ENCODE results near the gene CBLC. TPM values are rescaled to one million over a fixed set of nuclear protein-coding genes. Genes with fewer than 3 reads are reported as not detected.

The CBLC gene
- total RNA-seq, 1 experiment from 2014 or later, result not detected

GRCh38 chr19:44785271-44785670 lies 7.6 kb downstream of the CBLC start:
- DNase-seq (ENCODE audit: low read depth), result no peak
- in situ Hi-C loops (cut with HindIII; ENCODE audit: low pct_unique_long_range_greater_than_20kb, low sequenced_read_pairs), result no loop called here

- no peak for DNase-seq (ENCODE audit: low read depth)
- in situ Hi-C loops (cut with HindIII; ENCODE audit: low pct_unique_long_range_greater_than_20kb, low sequenced_read_pairs), result no loop called here
These were observed 8.3 kb downstream of the CBLC start for GRCh38 chr19:44785993-44786392.

GRCh38 chr19:44788971-44789370 lies 11.3 kb downstream of the CBLC start:
- no peak for DNase-seq (ENCODE audit: low read depth)
- in situ Hi-C loops (cut with HindIII; ENCODE audit: low pct_unique_long_range_greater_than_20kb, low sequenced_read_pairs), result no loop called here

- in situ Hi-C loops (cut with HindIII; ENCODE audit: low pct_unique_long_range_greater_than_20kb, low sequenced_read_pairs), result no loop called here
These were observed 12.3 kb downstream of the CBLC start for GRCh38 chr19:44789943-44790483.

GRCh38 chr19:44792281-44792680 lies 14.6 kb downstream of the CBLC start:
- in situ Hi-C loops (cut with HindIII; ENCODE audit: low pct_unique_long_range_greater_than_20kb, low sequenced_read_pairs), result no loop called here

More at GRCh38 chr19:44789943-44790483, 12.3 kb downstream of the CBLC start:
- DNase-seq (ENCODE audit: low read depth), result no peak

GRCh38 chr19:44794610-44795009 lies 16.9 kb downstream of the CBLC start:
- in situ Hi-C loops (cut with HindIII; ENCODE audit: low pct_unique_long_range_greater_than_20kb, low sequenced_read_pairs), result no loop called here
- no peak for DNase-seq (ENCODE audit: low read depth)

More at GRCh38 chr19:44792281-44792680, 14.6 kb downstream of the CBLC start:
- no peak for DNase-seq (ENCODE audit: low read depth)

- DNase-seq (ENCODE audit: low read depth), result no peak
- in situ Hi-C loops (cut with HindIII; ENCODE audit: low pct_unique_long_range_greater_than_20kb, low sequenced_read_pairs), result no loop called here
These were observed 17.8 kb downstream of the CBLC start for GRCh38 chr19:44795398-44795987.

- in situ Hi-C loops (cut with HindIII; ENCODE audit: low pct_unique_long_range_greater_than_20kb, low sequenced_read_pairs), result no loop called here
- no peak for DNase-seq (ENCODE audit: low read depth)
These were observed 19.0 kb downstream of the CBLC start for GRCh38 chr19:44796701-44797115.

GRCh38 chr19:44799627-44800346 lies 22.1 kb downstream of the CBLC start:
- in situ Hi-C loops (cut with HindIII; ENCODE audit: low pct_unique_long_range_greater_than_20kb, low sequenced_read_pairs), result no loop called here
- DNase-seq (ENCODE audit: low read depth), result no peak

GRCh38 chr19:44800461-44800860 lies 22.8 kb downstream of the CBLC start:
- DNase-seq (ENCODE audit: low read depth), result peak; percentile 68

GRCh38 chr19:44803442-44804428 lies 26.0 kb downstream of the CBLC start:
- in situ Hi-C loops (cut with HindIII; ENCODE audit: low pct_unique_long_range_greater_than_20kb, low sequenced_read_pairs), result no loop called here
- no peak for DNase-seq (ENCODE audit: low read depth)

More at GRCh38 chr19:44800461-44800860, 22.8 kb downstream of the CBLC start:
- in situ Hi-C loops (cut with HindIII; ENCODE audit: low pct_unique_long_range_greater_than_20kb, low sequenced_read_pairs), result no loop called here

GRCh38 chr19:44806291-44806690 lies 28.6 kb downstream of the CBLC start:
- DNase-seq (ENCODE audit: low read depth), result no peak
- in situ Hi-C loops (cut with HindIII; ENCODE audit: low pct_unique_long_range_greater_than_20kb, low sequenced_read_pairs), result no loop called here

- in situ Hi-C loops (cut with HindIII; ENCODE audit: low pct_unique_long_range_greater_than_20kb, low sequenced_read_pairs), result no loop called here
- peak; percentile 69 for DNase-seq (ENCODE audit: low read depth)
These were observed 29.5 kb downstream of the CBLC start for GRCh38 chr19:44807162-44807561.

GRCh38 chr19:44807652-44808462 lies 30.2 kb downstream of the CBLC start:
- peak; percentile 93 for DNase-seq (ENCODE audit: low read depth)
- in situ Hi-C loops (cut with HindIII; ENCODE audit: low pct_unique_long_range_greater_than_20kb, low sequenced_read_pairs), result no loop called here

GRCh38 chr19:44808463-44809371 lies 31.0 kb downstream of the CBLC start, which contains the start of gene BCAM:
Gene BCAM (plus strand): TSS chr19:44809103. CDS start chr19:44809125, 22 bp downstream.
- DNase-seq (ENCODE audit: low read depth), result peak; percentile 84
- in situ Hi-C loops (cut with HindIII; ENCODE audit: low pct_unique_long_range_greater_than_20kb, low sequenced_read_pairs), result no loop called here

- in situ Hi-C loops (cut with HindIII; ENCODE audit: low pct_unique_long_range_greater_than_20kb, low sequenced_read_pairs), result no loop called here
- no peak for DNase-seq (ENCODE audit: low read depth)
These were observed 32.0 kb downstream of the CBLC start for GRCh38 chr19:44809577-44810233.
